Hepatocyte (in vitro differentiated cells): ENCODE measurements around the gene CRACR2A. TPM values are rescaled to one million over a fixed set of nuclear protein-coding genes. Genes with fewer than 3 reads are reported as not detected.

ENCODE experiments used
- DNase-seq: peaks from one replicate; pipeline ENCODE4 v3.0.0-alpha.2; 2016; ENCODE audit warnings: low spot score
- H2AFZ ChIP-seq: fragments of 200-600 bp; sonication (generic); 2 replicates; pipeline ENCODE4 v1.6.0; 2016; ENCODE audit warnings: antibody characterized with exemption, mild to moderate bottlenecking
- H3K27ac ChIP-seq: fragments of 200-600 bp; sonication (generic); 2 replicates; pipeline ENCODE4 v1.5.1; 2016; ENCODE audit warnings: mild to moderate bottlenecking
- H3K27me3 ChIP-seq: fragments of 200-600 bp; sonication (generic); 2 replicates; pipeline ENCODE4 v1.6.1; 2016
- H3K36me3 ChIP-seq: fragments of 200-600 bp; sonication (generic); replicated peaks from 2 replicates; pipeline ENCODE4 v1.5.1; 2016; ENCODE audit warnings: low read depth; ENCODE audit not compliant: insufficient read depth
- H3K4me1 ChIP-seq: fragments of 200-600 bp; sonication (generic); 2 replicates; pipeline ENCODE4 v1.5.1; 2016; ENCODE audit warnings: mild to moderate bottlenecking, moderate library complexity; ENCODE audit not compliant: insufficient read depth
- H3K4me2 ChIP-seq: fragments of 200-600 bp; sonication (generic); 2 replicates; pipeline ENCODE4 v1.6.0; 2016
- H3K4me3 ChIP-seq: fragments of 200-600 bp; sonication (generic); 2 replicates; pipeline ENCODE4 v1.5.1; 2016; ENCODE audit warnings: mild to moderate bottlenecking
- H3K79me2 ChIP-seq: fragments of 200-600 bp; sonication (generic); 2 replicates; pipeline ENCODE4 v1.6.0; 2017; ENCODE audit warnings: mild to moderate bottlenecking
- H3K9me2 ChIP-seq: fragments of 200-600 bp; sonication (generic); replicated peaks from 2 replicates; pipeline ENCODE4 v1.6.0; 2017; ENCODE audit warnings: mild to moderate bottlenecking; ENCODE audit not compliant: insufficient read depth
- H3K9me3 ChIP-seq: fragments of 200-600 bp; sonication (generic); 2 replicates; pipeline ENCODE4 v1.5.1; 2016; ENCODE audit warnings: low read depth, mild to moderate bottlenecking
- H4K20me1 ChIP-seq: fragments of 200-600 bp; sonication (generic); 2 replicates; pipeline ENCODE4 v1.6.0; 2016; ENCODE audit warnings: mild to moderate bottlenecking; ENCODE audit not compliant: insufficient read depth, poor library complexity, severe bottlenecking
- CTCF ChIP-seq: fragments of 200-600 bp; sonication (generic); IDR thresholded peaks from 2 replicates; pipeline ENCODE4 v1.5.1; 2016; ENCODE audit warnings: antibody characterized with exemption, mild to moderate bottlenecking; ENCODE audit not compliant: poor library complexity
- EZH2 ChIP-seq: fragments of 200-600 bp; sonication (generic); IDR thresholded peaks from 2 replicates; pipeline ENCODE4 v1.6.1; 2016; ENCODE audit warnings: antibody characterized with exemption, mild to moderate bottlenecking, borderline replicate concordance
- EZH2phosphoT487 ChIP-seq: fragments of 200-600 bp; sonication (generic); IDR thresholded peaks from one replicate; pipeline ENCODE4 v1.6.1; 2018; ENCODE audit warnings: antibody characterized with exemption, mild to moderate bottlenecking, low read depth, moderate library complexity; ENCODE audit not compliant: unreplicated experiment, severe bottlenecking
- WGBS: methylation state at CpG from one replicate; pipeline ENCODE4 v1.1.6; 2016; ENCODE audit warnings: low lambda C conversion rate; ENCODE audit errors: missing lambda C conversion rate; 5-methylcytosine and 5-hydroxymethylcytosine counted together
- polyA plus RNA-seq: library from polyadenylated mRNA; unstranded; fragments of >200 nt; fragmentation: Nextera tagmentation; extraction: Ambion mirVana; gene quantifications from 2 replicates; pipeline ENCODE4 v1.2.1, GENCODE V29; 2016
- total RNA-seq: library from RNA; depleted of rRNA; stranded (reverse); fragments of >200 nt; gene quantifications from 2 replicates; pipeline ENCODE4 v1.2.3, GENCODE V29; 2014

Gene CRACR2A
- total and polyA plus RNA-seq, 2 experiments from 2014 or later = 0.30 to 0.80 TPM

- Histone ChIP-seq H3K9me3 (no peaks in the 10 kb centered on the region), H2AFZ (no peak overlapping the region), H3K27me3 (no peaks in the 10 kb centered on the region), H3K79me2 (no peaks in the 10 kb centered on the region), H3K27ac (no peak overlapping the region), H3K9me2 (no peaks in the 10 kb centered on the region), H3K4me3 (no peak overlapping the region), H3K4me1 (no peaks in the 10 kb centered on the region), H3K4me2 (no peak overlapping the region), H3K36me3 (no peaks in the 10 kb centered on the region), H4K20me1 (no peaks in the 10 kb centered on the region)
- TF ChIP-seq CTCF = no peak
- TF ChIP-seq EZH2phosphoT487 = no peak
- no peak for TF ChIP-seq EZH2
- 88% methylated on average over 5 of the region's 5 CpGs for WGBS
- no peak for DNase-seq
These were observed 90.4 kb downstream of the CRACR2A start for GRCh38 chr12:3662521-3662921.

- DNase-seq = no peak
These were observed 91.9 kb downstream of the CRACR2A start for GRCh38 chr12:3661028-3661427.

GRCh38 chr12:3658327-3659163, 94.4 kb downstream of the CRACR2A start:
- Histone ChIP-seq H3K9me2 (no peaks in the 10 kb centered on the region), H3K27ac (no peak overlapping the region), H3K9me3 (no peaks in the 10 kb centered on the region), H4K20me1 (no peaks in the 10 kb centered on the region), H3K4me1 (no peaks in the 10 kb centered on the region), H2AFZ (no peak overlapping the region), H3K4me2 (no peak overlapping the region), H3K36me3 (no peaks in the 10 kb centered on the region), H3K27me3 (no peaks in the 10 kb centered on the region), H3K79me2 (no peaks in the 10 kb centered on the region), H3K4me3 (no peak overlapping the region)
- peak; percentile 35 for DNase-seq
- no peak for TF ChIP-seq EZH2
- TF ChIP-seq CTCF = peak; percentile 43
- WGBS = 51% methylated on average over 13 of the region's 13 CpGs

More at GRCh38 chr12:3661028-3661427, 91.9 kb downstream of the CRACR2A start:
- WGBS = 88% methylated on average over 1 of the region's 1 CpG
- H2AFZ ChIP-seq = no peak overlapping the region
- TF ChIP-seq CTCF (no peak), EZH2 (no peak), EZH2phosphoT487 (no peak)
- no peak overlapping the region for H3K4me2 ChIP-seq
- no peaks in the 10 kb centered on the region for H3K79me2 ChIP-seq
- no peaks in the 10 kb centered on the region for H3K9me3 ChIP-seq
- H3K4me3 ChIP-seq = no peak overlapping the region
- H3K36me3 ChIP-seq = no peaks in the 10 kb centered on the region
- H4K20me1 ChIP-seq = no peaks in the 10 kb centered on the region
- H3K9me2 ChIP-seq = no peaks in the 10 kb centered on the region
- H3K27me3 ChIP-seq = no peaks in the 10 kb centered on the region
- H3K27ac ChIP-seq = no peak overlapping the region
- no peaks in the 10 kb centered on the region for H3K4me1 ChIP-seq
